GM12878 (cell line): ENCODE measurements around the gene TUBGCP3. TPM values are rescaled to one million over a fixed set of nuclear protein-coding genes. Genes with fewer than 3 reads are reported as not detected.

ENCODE experiments used
- CHD4 ChIP-seq: fragments of 200-600 bp; sonication (generic); IDR thresholded peaks from 2 replicates; pipeline ENCODE4 v1.6.1; 2016; ENCODE audit warnings: mild to moderate bottlenecking
- ESRRA ChIP-seq: IDR thresholded peaks from 2 replicates; pipeline ENCODE4 v1.6.1; 2012; ENCODE audit warnings: mild to moderate bottlenecking, low read length, improper control_type of control experiment
- ETV6 ChIP-seq, 2 experiments: fragments of 450-650 bp in 1 of 2; IDR thresholded peaks in 1 of 2; conservative IDR thresholded peaks in 1 of 2; 2 replicates each; pipeline ENCODE4 v1.6.1; 2014; ENCODE audit warnings: antibody characterized with exemption in 1 of 2, borderline replicate concordance in 1 of 2, low read depth in 1 of 2, mild to moderate bottlenecking in 1 of 2, moderate library complexity in 1 of 2
- JUND ChIP-seq: IDR thresholded peaks from 2 replicates; pipeline ENCODE4 v1.6.1; 2012; ENCODE audit warnings: low read depth, mild to moderate bottlenecking, low read length, improper control_type of control experiment, moderate library complexity
- polyA plus RNA-seq, 11 experiments: library from polyadenylated mRNA; depleted of rRNA in 4 of 11; unstranded in 6 of 11; stranded (reverse) in 5 of 11; fragments of >200 nt; fragmentation: Nextera tagmentation in 4 of 11; fragmentation: Illumina TruSeq in 1 of 11; extraction: Ambion mirVana in 4 of 11; extraction: Trizol in 1 of 11; gene quantifications; 1 replicate in 1 of 11; 2 replicates in 10 of 11; pipeline versions ENCODE4 v1.2.1 to v1.2.3, GENCODE V29; 2011 to 2016; ENCODE audit warnings: inconsistent platforms in 2 of 11, missing spikeins in 2 of 11, low read depth in 1 of 11
- total RNA-seq, 4 experiments: library from RNA; depleted of rRNA in 3 of 4; stranded (reverse); fragments of >200 nt in 3 of 4; fragmentation: Illumina TruSeq in 1 of 4; extraction: Trizol in 1 of 4; gene quantifications; 2 replicates each; pipeline versions ENCODE4 v1.2.1 to v1.2.3, GENCODE V29; 2013 to 2021
- TF ChIP-seq, protein P1 (sequence below): fragments of 450-650 bp; formaldehyde crosslinking; IDR thresholded peaks from 2 replicates; pipeline ENCODE4 v1.4.0; 2020; ENCODE audit warnings: mild to moderate bottlenecking, moderate library complexity
- TF ChIP-seq, protein P2 (sequence below): IDR thresholded peaks from 2 replicates; pipeline ENCODE4 v1.6.1; 2011; ENCODE audit warnings: borderline replicate concordance, low read depth, mild to moderate bottlenecking, moderate library complexity, mixed read lengths, low read length; ENCODE audit not compliant: insufficient read depth; ENCODE audit errors: extremely low read length
- TF ChIP-seq, protein P3 (sequence below): fragments of 450-650 bp; IDR thresholded peaks from 2 replicates; pipeline ENCODE4 v1.6.1; 2018; ENCODE audit warnings: borderline replicate concordance, mild to moderate bottlenecking; ENCODE audit not compliant: partially characterized antibody
- TF ChIP-seq, protein P4 (sequence below): fragments of 450-650 bp; IDR thresholded peaks from 2 replicates; pipeline ENCODE4 v1.6.1; 2016; ENCODE audit warnings: mild to moderate bottlenecking

Gene TUBGCP3
- total and polyA plus RNA-seq, 10 of the 15 experiments (the other 5 are each of a cell fraction or from before 2014, with no cell fraction given) = 4.0 to 34.0 (median 22.6) TPM

DNA sequence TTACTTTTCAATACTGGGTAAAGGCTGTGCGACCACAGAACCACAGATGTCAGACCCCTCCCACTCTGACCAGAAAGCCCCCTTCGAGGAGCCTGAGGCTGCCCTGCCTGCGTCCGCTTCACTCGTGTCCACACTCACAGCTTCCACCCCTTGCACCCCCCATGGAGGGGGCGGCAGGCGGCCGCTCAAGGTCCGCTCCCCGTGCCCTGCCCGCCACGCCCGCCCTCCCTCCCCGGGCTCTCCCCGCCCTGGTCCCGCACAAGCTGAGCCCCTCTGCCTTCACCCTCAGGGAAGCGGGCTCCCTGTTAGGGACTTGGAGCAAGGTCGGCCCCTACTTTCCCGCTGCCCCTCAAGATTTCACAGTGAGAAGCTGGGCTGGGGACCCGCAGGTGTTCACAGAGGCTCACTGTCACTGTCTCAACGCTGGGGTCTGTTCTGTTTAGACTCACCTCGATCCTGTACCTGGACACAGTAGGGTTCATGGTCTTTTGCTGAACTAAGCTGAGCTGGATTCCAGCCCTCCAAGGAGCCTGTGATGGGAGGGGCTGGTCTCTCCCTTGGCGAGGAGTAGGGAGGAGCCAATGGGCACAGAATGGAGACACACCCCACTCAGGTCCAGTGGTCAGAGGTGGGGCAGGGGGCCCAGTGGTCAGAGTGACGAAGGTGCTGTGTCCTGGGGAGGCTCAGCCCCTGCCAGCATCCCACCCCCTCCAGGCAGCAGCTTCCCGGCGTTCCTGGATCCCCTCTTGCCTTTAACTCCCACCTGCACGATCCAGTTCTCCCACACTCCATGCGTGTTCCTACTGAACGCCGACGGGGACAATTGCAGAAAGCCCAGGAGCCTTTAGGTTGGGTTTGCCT lies 142.3 kb downstream of the TUBGCP3 start (continued):
- TF ChIP-seq, protein P1, sequence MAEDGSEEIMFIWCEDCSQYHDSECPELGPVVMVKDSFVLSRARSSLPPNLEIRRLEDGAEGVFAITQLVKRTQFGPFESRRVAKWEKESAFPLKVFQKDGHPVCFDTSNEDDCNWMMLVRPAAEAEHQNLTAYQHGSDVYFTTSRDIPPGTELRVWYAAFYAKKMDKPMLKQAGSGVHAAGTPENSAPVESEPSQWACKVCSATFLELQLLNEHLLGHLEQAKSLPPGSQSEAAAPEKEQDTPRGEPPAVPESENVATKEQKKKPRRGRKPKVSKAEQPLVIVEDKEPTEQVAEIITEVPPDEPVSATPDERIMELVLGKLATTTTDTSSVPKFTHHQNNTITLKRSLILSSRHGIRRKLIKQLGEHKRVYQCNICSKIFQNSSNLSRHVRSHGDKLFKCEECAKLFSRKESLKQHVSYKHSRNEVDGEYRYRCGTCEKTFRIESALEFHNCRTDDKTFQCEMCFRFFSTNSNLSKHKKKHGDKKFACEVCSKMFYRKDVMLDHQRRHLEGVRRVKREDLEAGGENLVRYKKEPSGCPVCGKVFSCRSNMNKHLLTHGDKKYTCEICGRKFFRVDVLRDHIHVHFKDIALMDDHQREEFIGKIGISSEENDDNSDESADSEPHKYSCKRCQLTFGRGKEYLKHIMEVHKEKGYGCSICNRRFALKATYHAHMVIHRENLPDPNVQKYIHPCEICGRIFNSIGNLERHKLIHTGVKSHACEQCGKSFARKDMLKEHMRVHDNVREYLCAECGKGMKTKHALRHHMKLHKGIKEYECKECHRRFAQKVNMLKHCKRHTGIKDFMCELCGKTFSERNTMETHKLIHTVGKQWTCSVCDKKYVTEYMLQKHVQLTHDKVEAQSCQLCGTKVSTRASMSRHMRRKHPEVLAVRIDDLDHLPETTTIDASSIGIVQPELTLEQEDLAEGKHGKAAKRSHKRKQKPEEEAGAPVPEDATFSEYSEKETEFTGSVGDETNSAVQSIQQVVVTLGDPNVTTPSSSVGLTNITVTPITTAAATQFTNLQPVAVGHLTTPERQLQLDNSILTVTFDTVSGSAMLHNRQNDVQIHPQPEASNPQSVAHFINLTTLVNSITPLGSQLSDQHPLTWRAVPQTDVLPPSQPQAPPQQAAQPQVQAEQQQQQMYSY (CRISPR knock-in tag) = no peak
- TF ChIP-seq, protein P2, sequence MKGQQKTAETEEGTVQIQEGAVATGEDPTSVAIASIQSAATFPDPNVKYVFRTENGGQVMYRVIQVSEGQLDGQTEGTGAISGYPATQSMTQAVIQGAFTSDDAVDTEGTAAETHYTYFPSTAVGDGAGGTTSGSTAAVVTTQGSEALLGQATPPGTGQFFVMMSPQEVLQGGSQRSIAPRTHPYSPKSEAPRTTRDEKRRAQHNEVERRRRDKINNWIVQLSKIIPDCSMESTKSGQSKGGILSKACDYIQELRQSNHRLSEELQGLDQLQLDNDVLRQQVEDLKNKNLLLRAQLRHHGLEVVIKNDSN = no peak
- TF ChIP-seq JUND (no peak), ESRRA (no peak), CHD4 (no peak), ETV6 (conservative IDR thresholded peaks at IDR 0.05 in 1 of 2, IDR thresholded peaks at IDR 0.05 in 1 of 2; ENCODE audit: borderline replicate concordance in 1 of 2, low read depth in 1 of 2) (no peak)
- TF ChIP-seq, protein P3, sequence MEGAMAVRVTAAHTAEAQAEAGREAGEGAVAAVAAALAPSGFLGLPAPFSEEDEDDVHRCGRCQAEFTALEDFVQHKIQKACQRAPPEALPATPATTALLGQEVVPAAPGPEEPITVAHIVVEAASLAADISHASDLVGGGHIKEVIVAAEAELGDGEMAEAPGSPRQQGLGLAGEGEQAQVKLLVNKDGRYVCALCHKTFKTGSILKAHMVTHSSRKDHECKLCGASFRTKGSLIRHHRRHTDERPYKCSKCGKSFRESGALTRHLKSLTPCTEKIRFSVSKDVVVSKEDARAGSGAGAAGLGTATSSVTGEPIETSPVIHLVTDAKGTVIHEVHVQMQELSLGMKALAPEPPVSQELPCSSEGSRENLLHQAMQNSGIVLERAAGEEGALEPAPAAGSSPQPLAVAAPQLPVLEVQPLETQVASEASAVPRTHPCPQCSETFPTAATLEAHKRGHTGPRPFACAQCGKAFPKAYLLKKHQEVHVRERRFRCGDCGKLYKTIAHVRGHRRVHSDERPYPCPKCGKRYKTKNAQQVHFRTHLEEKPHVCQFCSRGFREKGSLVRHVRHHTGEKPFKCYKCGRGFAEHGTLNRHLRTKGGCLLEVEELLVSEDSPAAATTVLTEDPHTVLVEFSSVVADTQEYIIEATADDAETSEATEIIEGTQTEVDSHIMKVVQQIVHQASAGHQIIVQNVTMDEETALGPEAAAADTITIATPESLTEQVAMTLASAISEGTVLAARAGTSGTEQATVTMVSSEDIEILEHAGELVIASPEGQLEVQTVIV = no peak
- TF ChIP-seq, protein P4, sequence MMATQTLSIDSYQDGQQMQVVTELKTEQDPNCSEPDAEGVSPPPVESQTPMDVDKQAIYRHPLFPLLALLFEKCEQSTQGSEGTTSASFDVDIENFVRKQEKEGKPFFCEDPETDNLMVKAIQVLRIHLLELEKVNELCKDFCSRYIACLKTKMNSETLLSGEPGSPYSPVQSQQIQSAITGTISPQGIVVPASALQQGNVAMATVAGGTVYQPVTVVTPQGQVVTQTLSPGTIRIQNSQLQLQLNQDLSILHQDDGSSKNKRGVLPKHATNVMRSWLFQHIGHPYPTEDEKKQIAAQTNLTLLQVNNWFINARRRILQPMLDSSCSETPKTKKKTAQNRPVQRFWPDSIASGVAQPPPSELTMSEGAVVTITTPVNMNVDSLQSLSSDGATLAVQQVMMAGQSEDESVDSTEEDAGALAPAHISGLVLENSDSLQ = no peak
